ENCODE data around the gene SLC39A3.

Gene SLC39A3

DNA sequence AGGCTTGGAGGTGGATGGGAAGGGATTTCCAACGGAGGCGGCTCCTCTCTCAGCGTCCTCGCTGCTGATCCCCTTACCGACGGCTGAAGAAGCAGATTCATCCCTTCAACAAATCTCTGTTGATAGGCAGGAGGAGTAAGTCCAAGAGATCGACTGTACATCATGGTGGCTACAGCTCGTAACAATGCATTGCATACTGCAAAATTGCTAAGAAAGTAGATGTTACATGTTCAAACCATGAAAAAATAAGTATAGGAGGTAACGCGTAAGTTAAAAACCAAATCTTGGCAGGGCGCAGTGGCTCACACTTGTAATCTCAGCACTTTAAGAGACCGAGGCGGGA lies 468 bp upstream of the SLC39A3 start:
- no peak for DNase-seq

DNA sequence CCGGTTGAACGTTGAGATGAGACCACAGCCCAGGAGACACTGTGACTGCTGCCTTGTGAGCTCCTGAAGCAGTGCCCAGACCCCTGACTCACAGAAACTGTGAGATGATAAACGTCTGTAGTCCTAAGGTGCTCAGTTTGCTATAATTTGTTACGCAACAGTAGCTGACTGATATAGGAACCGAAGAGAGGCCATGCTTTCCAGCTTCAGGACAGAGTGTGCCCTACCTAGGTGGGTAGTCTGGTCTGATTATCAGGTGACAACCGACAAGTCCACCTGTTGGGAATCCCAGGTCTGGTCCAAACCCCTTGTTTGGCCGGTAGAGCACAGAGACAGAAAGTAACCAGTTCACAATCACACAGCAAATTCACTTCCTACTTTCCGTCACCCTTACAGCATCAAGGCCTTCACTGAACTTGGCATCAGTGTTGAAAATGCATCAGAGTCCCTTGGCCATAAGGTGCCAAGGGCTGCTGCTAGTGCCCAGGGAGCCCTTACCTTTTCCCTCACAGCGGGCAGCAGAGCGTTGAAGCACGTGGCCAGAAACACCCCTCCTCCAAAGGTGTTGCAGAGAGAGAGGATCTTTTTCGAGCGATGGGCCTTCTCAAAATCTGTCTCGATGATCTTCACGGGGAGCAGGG lies 3.1 kb downstream of the SLC39A3 start:
- DNase-seq: no peak

DNA sequence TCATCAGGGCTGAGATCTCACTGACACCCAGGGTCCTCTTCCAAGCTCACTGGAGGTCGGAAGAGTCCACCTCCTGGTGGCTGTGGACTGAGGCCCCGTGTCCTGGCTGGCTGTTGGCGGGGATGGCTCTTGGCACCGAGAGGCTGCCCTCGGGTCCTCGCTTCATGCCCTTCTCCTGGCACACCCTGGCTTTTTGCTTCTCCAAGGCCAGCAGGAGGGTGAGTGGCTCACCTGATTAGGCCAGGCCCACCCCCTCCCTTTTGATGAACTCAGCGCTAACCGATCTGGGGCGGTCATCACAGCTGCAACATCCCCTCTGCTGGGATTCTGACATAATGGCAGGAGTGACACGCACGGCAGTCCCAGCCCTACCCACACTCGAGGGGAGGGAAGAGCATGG lies 4.4 kb downstream of the SLC39A3 start:
- DNase-seq: no peak

DNA sequence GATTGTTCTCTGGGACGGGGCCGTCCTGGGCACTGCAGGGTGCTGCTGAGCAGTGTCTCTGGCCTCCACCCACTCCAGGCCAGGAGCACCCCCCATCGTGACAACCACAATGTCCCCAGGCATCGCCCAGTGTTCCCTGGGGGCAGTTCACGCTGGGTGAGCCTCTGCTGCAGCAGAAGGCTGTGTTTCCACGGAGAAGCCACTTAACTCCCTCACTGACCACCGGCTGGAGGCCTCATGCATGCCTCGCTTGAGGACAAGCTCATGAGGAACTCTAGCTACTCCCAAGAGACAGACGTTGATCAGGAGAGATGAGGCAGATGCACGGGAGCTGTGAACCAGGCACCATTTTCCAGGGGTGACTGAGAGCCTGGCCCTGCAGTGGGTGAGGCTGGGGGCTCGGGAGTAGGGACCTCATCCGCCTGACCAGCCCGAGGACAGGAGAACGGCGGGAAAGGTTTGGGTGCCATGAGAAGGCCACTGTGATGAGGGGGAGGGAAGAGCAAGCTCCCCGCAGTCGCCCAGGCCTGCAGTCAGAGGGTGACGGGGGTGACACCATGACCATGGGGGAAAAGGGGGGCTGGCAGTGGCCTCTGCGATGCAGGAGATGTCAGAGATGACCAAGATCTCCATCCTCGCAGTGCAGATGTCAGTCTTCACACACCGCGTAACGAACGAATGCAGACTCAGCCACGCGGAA lies 5.1 kb downstream of the SLC39A3 start:
- DNase-seq: no peak

- no peak for DNase-seq
These were observed 5.8 kb downstream of the SLC39A3 start for GRCh38 chr19:2733930-2734588.

GRCh38 chr19:2732883-2733282 lies 6.9 kb downstream of the SLC39A3 start:
- DNase-seq: no peak

DNA sequence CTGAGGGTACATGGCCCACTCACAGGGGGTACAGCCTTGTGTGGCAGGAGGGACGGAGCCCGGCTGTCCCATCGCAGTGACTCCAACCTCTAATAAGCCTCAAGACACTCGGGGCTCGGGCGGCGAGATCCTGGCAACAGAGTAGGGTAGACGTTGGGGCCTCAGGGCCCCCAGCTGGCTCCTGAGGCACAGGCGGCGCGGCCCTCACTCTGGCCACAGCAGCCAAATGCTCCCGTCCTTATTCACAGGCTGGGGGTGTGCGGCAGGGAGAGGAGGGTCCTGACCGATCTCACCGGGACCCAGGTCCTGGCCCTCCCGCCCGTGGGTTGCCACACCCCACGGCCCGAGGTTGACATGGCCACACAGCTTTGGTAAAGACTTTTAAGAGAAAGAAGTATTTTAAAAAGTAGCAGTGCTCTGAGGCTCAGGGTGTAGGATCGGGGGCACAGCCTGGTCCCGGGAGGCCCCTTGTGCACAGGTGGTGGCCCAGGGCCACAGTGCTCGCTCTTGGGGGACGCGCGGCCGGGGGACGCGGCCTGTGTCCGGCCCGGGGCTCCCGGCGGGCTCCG lies 7.6 kb downstream of the SLC39A3 start:
- DNase-seq: no peak

GRCh38 chr19:2731181-2731995 lies 8.4 kb downstream of the SLC39A3 start:
- no peak for DNase-seq

DNA sequence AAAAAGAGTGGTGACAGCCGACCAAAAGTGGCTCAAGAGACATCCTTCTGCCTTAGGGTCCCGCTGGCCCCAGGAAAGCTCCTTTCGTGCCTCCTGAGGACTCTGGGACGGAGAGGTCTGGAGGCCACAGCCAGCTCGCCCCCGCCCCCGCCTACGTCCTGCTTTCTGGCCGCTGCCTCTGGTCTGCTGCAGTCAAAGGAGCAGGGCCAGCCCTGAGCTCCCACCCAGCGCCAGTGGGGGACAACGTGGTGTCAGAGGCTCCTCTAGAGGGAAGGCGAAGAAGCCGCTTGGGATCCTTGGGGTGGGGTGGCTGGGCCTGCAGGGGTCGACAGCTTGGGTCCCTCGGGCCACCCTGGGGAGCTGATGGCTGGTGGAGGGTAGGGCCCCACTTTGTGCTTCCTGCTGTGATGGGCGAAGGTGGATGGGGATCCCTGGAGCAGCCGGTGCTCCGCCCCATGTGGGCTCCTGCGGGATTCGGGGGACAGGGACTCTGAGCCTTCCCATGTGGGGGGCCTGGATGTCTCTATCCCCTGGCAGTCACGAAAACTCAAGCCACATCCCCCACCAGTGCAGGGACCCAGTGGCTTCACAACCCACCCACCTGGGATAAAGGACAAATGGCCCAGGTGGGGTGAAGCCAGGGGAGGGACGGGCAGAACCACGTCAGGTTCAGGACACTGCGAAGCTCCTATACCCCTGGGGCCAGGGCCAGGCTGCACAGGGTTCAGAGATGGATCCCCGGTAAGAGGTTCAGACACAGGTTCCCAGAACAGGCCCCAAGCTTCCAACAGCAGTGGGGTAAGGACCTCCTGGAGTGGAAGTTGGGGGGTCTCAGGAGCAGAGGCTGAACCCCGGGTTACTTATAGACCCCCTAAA lies 9.6 kb downstream of the SLC39A3 start:
- no peak for DNase-seq

DNA sequence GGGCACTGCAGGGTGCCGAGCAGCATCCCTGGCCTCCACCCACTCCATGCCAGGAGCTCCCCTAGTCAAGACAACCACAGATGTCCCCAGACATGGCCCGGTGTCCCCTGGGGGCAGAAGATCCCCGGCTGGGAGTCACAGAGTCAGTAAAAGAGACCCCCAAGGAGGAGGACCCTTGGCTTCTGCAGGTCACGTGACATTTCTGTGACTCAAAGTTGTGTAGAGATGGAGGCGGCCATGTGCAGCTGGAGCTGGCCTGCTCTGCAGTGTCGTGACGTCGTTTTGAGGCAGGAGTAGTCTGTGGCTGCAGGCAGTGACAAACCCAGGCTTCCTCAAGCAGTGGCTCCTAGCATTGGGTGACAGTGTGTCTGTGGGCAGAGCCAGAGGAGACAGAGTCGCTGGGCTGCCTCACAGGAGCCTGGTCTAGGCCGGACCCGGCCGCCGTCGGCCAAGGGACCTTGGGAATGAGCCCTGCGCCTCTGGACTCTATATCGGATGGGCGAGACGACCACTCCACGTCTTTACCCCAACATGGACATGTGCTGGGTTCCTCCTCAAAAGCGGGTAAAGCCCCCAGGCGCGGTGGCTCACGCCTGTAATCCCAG lies 10.9 kb downstream of the SLC39A3 start:
- no peak for DNase-seq

- DNase-seq: no peak
These were observed 12.2 kb downstream of the SLC39A3 start for GRCh38 chr19:2727640-2727944.

- no peak for DNase-seq
These were observed 12.7 kb downstream of the SLC39A3 start for GRCh38 chr19:2726904-2727639.

GRCh38 chr19:2726160-2726855 lies 13.5 kb downstream of the SLC39A3 start:
- no peak for DNase-seq

DNA sequence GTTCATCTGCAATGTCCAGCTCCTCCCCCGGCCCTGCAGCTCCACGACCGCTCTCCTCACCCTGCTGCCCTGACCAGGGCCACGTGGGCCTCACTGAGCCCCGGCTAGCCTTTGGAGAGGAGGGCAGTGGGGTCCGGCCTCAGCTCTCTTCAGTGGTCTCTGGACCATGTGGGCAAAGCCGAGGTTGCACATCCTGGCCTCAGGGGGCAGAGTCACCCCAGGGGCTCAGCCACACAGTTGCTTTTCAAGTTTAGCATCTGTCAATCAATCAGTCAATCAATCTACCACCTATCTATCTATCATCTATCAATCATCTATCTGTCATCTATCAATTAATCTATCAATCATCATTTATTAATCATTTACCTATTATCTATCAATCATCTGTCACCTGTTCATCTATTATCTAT lies 15.7 kb downstream of the SLC39A3 start:
- no peak for DNase-seq

DNA sequence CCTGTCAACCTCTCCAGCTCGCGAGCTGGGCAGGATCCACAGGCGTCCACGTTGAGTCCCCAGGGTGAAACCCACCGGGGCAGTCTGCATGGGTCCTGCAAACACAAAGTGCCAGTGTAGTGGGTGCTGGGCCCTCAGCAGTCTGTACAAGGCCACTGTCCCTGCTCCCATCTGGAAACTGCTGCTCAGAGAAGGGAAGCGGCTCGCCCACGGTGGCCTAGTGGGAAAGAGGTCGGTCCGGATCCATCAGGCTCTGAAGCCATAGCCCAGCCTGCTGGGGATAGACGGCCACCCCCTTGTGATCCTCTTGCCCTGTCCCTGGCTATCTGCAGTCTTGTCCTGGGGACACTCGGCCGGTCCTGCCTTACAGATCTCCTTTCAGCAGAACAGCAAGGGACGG lies 16.1 kb downstream of the SLC39A3 start:
- DNase-seq: no peak

DNA sequence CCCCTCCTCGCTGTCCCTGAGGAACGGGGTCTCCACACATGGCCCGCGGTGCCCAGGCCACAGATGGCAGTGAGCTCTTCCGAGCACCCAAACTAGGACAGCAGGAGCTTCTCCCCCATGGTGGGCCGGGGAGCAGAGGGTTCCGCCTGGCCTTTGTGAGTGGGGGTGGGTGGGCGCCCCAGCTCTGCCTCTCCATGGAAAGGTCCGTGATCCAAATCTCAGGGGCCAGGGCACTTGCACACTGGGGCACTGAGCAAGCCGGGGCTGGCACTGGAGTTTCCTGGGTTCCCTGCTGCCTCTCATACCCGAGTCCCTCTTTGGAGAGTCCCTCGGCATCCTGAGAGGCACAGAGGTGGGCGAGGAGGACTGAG lies 16.5 kb downstream of the SLC39A3 start:
- DNase-seq: no peak

- no peak for DNase-seq
These were observed 17.1 kb downstream of the SLC39A3 start for GRCh38 chr19:2722541-2723344.

- no peak for DNase-seq
These were observed 18.0 kb downstream of the SLC39A3 start for GRCh38 chr19:2721570-2722540.

Data from NCI-H1694 treated with DMSO at 0.1 percent for 48 hours (cell line).